Measurements from ENCODE around the gene ELAPOR2.
"Not testable (repeated sequence)": the region's sequence is repeated elsewhere in the genome, so short reads cannot be mapped to it uniquely, and the experiment has no call there.

ELAPOR2 gene

GRCh38 chr7:87059525-87060287, at the start of gene ELAPOR2:
TSS of gene ELAPOR2 (minus strand) at chr7:87059654. CDS start at chr7:87059513, 141 bp downstream.
- peak; percentile 36 to 74 (median 66) for DNase-seq (ENCODE audit: low read depth in 3 of 3, low spot score in 1 of 3)

DNA sequence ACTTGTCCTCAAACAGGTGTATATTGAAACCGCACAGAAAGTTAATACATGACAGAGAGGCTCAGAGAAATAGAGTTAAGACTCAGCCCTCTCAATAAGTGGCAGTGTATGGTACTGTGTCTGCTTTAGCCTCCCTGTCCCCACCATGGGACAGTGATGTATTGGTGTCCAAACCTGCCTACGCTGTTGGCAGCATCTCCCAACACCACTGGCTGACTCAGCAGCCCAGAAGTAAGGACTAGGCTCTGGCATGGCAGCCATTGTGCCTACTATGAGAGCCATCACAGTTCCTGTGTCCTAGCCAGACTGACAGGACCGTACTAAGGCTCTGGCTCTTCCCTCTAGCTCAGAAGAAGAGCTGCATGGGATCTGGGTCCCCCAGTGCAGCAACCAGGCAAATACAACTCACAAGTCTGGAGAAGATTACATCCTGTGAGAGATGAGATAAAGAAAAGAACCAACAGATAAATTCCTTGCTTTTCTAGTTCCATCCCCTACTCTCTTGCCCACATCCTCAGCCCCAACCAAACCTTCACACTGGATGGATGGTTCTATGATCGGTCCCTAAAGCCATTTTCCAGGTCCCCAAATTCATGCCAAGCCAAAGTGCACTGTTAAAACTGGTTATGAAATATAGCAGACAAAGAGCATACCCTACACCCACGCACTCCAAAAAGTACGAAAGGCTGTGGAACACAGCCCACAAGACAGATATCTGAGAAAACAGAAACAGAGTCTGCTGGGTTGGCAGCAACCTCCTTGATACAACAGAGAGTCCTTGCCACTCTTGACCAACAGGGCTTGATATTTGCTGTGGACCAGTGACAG, 48.7 kb upstream of the ELAPOR2 start:
- DNase-seq (ENCODE audit: low read depth in 3 of 3, low spot score in 1 of 3), result no peak

GRCh38 chr7:87106974-87107612, 47.6 kb upstream of the ELAPOR2 start:
- no peak for DNase-seq (ENCODE audit: low read depth in 3 of 3, low spot score in 1 of 3)

- DNase-seq (ENCODE audit: low read depth in 3 of 3, low spot score in 1 of 3), result no peak
Measured at GRCh38 chr7:87105401-87105800, 45.9 kb upstream of the ELAPOR2 start.

DNA sequence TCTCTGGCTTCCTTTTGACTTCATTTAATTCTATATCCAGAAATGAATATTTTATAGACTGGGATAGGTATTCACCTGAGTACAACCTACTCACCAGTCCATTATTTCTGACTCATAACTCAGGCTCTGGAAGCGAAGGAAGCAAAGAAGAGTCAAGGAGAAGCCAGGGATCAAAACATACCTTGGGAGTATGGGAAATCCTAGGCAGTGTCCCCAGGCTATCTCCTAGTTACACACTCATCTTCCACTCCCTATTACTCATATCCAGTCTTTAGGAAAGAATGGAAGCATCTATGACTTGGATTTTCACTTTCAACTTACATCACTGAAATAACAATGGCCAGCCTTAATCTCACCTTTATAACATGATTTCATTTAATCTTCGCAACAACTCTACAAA, 40.9 kb upstream of the ELAPOR2 start:
- DNase-seq (ENCODE audit: low read depth in 3 of 3, low spot score in 1 of 3), result no peak

- not testable (repeated sequence) for DNase-seq (ENCODE audit: low read depth in 3 of 3, low spot score in 1 of 3)
Measured at GRCh38 chr7:87097375-87097774, 37.9 kb upstream of the ELAPOR2 start.

DNA sequence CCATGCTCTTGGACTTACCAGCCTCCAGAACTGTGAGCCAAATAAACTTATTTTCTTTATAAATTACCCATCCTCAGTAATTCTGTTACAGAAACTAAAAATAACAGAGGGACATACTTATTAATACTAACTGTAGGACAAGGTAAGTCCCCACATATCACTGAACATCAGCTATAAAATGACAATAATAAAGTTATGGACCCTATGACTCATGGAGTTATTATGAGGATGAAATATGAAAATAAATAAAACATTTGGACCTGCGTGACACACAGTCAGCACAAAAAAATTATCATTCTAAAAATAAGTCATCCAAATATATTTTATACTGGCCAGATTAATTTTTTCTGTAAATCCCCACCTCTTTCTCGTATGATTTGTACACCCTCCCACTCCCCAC, 34.9 kb upstream of the ELAPOR2 start:
- no peak for DNase-seq (ENCODE audit: low read depth in 3 of 3, low spot score in 1 of 3)

GRCh38 chr7:87092568-87093091, 33.2 kb upstream of the ELAPOR2 start:
- DNase-seq (ENCODE audit: low read depth in 3 of 3, low spot score in 1 of 3), result no peak

GRCh38 chr7:87091487-87092066, 32.1 kb upstream of the ELAPOR2 start:
- DNase-seq (ENCODE audit: low read depth in 3 of 3, low spot score in 1 of 3), result no peak

DNA sequence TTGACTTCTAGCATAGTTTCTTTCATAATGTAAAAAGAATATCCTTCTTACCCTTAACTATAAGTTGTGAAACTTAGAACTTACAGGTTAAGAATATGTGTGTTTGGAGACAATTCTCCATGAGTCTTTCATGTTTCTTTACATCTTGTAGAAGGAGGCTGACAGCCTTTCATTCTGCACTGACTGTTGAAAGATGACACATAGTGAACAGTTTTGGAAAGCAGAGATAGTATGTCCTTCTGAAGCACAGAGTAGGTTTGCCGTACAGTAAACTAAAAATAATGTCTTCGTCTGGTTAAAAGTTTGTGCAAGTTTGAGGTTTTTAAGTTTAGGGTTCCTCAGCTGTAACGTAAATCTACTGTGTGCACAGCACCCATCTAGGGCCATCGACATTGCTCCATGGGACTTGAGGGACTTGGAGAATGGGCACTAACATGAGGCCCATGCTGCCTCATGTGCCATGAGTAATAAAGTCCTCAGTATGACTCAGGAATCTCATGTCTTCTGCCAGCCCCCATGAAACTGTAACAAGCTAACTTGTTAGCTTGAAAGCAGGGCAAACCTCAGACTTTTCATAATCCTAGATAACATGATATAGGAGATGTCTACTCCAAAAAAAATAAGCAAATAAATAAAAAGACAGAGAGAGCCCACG, 24.5 kb upstream of the ELAPOR2 start:
- DNase-seq (ENCODE audit: low read depth in 3 of 3, low spot score in 1 of 3), result no peak

- DNase-seq (ENCODE audit: low read depth in 3 of 3, low spot score in 1 of 3), result no peak
Measured at GRCh38 chr7:87082675-87083074, 23.2 kb upstream of the ELAPOR2 start.

- DNase-seq (ENCODE audit: low read depth in 3 of 3, low spot score in 1 of 3), result no peak
Measured at GRCh38 chr7:87075671-87076404, 16.4 kb upstream of the ELAPOR2 start.

GRCh38 chr7:87067788-87068187, 8.3 kb upstream of the ELAPOR2 start:
- no peak for DNase-seq (ENCODE audit: low read depth in 3 of 3, low spot score in 1 of 3)

DNA sequence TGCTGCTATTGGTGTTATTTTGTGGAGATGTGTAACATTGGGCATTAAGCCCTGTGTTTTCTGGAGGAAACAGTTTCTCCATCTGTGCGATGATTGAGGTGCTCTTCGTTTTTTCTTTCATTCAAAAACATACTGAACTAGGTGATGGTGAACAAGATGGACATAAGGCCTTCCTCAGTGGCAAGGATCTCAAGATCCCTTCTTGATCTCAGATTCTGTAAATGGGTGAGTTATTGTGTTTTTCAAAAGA, 759 bp upstream of the ELAPOR2 start:
- DNase-seq (ENCODE audit: low read depth in 3 of 3, low spot score in 1 of 3), result no peak

GRCh38 chr7:87058744-87059524, 520 bp downstream of the ELAPOR2 start:
- peak in 1 of 3 donors; percentile 2 for DNase-seq (ENCODE audit: low read depth in 3 of 3, low spot score in 1 of 3)

DNA sequence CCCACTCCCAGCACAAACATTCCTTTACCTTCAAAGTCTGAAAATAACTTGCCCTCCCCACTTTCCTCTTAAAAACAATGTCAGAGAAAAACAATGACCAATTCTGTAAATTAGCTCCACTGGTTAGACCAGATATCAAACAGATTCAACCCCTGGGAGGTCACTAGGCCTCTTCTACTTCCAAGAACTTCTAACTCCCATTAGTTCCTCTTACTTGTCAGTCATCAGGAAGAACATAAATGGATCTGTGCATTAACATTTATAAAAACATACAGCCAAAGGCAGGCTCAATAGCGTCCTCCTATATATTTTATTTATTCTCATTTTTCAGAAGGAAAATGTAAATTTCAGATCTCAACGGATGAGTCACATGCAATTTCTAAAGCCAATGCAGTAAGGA, 2.2 kb downstream of the ELAPOR2 start:
- no peak for DNase-seq (ENCODE audit: low read depth in 3 of 3, low spot score in 1 of 3)

- DNase-seq (ENCODE audit: low read depth in 3 of 3, low spot score in 1 of 3), result no peak
Measured at GRCh38 chr7:87056346-87056745, 3.1 kb downstream of the ELAPOR2 start.

DNA sequence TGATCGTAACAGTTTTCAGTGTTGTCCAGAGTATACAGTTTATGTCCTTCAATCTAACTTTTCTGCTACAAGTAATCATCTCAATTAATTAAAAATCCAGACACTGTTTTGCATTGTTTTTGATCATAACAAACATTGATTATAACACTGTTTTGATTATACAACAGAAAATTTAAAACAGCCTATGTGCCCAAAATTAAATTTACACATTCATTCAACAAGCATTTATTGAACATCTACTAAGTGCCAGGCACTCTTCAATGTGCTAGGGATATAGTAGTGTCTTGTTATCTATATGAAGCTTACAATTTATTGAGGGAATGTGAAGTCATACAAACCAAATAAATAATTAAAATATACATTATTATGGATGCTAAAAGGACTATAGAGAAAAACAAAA, 10.6 kb downstream of the ELAPOR2 start:
- DNase-seq (ENCODE audit: low read depth in 3 of 3, low spot score in 1 of 3), result no peak

- no peak for DNase-seq (ENCODE audit: low read depth in 3 of 3, low spot score in 1 of 3)
Measured at GRCh38 chr7:87046456-87046855, 13.0 kb downstream of the ELAPOR2 start.

GRCh38 chr7:87044713-87045112, 14.7 kb downstream of the ELAPOR2 start:
- DNase-seq (ENCODE audit: low read depth in 3 of 3, low spot score in 1 of 3), result not testable (repeated sequence)

All from stimulated activated CD4-positive, alpha-beta T cell treated with anti-CD3 and anti-CD28 coated beads, TNF-alpha, amount 100 ng/mL, for 1 hour (primary cell).